ENCODE measurements around the gene ESRRA.
A peak's percentile ranks its signal among the peaks of the same experiment; 100 is the strongest.

ESRRA gene

DNA sequence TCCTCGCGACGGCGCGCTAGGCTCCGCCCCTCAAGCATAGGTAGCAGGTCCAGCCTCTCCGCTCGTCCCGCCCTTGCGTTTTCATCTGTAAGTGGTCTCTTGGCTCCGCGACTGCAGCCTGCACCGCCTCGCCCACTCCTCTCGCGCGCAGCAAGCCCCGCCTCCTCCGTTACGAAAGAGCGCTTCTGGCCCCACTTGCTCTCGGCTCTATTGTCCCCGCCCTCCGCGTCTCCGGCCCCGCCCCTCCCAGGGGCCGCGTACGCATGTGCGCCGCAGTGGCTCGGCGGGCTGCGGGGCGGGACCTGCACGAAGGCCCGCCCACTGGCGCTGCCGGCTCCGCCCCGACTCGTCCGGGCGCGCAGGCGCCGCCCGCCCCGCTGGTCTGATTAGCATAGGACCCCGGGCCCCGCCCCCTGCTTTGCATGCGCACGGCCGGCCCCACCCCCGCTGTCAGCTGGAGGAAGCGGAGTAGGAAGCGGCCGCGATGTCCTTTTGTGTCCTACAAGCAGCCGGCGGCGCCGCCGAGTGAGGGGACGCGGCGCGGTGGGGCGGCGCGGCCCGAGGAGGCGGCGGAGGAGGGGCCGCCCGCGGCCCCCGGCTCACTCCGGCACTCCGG lies at the start of gene ESRRA:
Gene ESRRA (plus strand): TSS at position 450 of the 616 bp plus-strand sequence. CDS start 1,656 bp downstream, outside the sequence.
- peak; percentile 99 to 100 for DNase-seq

DNA sequence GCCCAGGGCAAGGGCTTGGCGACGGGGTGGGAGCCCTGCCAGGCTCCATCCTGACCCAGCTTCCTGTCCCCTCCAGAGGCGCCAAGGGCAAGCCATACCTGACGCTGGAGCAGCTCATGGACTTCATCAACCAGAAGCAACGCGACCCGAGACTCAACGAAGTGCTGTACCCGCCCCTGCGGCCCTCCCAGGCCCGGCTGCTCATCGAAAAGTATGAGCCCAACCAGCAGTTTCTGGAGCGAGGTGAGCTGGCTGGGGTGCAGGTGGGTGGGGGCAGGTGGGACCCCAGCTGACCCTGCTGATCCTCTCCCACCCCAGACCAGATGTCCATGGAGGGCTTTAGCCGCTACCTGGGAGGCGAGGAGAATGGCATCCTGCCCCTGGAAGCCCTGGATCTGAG lies 49.0 kb upstream of the ESRRA start:
- no peak for DNase-seq

DNA sequence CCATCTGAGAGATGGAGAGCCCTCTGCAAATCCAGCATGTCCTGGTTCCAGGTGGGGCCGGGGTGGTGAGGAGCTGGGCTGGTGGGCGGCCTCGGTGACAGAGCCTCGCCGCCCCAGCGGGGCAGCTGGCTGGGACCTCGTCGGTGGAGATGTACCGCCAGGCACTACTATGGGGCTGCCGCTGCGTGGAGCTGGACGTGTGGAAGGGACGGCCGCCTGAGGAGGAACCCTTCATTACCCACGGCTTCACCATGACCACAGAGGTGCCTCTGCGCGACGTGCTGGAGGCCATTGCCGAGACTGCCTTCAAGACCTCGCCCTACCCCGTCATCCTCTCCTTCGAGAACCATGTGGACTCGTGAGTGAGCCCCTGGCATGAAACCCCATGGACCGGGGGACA lies 47.0 kb upstream of the ESRRA start:
- DNase-seq: no peak

DNA sequence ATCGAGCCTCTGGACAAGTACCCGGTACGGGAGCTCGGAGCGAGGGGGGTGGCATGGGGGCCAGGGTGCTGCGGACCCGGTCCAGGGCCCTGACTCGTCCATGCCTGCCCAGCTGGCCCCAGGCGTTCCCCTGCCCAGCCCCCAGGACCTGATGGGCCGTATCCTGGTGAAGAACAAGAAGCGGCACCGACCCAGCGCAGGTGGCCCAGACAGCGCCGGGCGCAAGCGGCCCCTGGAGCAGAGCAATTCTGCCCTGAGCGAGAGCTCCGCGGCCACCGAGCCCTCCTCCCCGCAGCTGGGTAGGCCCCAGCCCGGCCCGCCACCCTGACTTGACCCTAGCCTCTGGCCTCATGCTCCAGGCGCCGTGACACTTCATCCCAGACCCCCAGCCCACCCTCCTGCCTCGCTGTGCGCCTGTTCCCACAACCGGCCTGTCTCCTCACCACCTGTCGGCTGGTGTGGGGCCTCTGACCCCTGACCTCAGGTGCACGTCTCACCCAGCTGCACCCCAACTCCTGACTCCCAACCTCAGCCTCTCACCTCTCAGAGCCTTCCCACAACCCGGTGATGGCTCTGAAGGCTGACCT lies 46.3 kb upstream of the ESRRA start:
- DNase-seq: no peak

DNA sequence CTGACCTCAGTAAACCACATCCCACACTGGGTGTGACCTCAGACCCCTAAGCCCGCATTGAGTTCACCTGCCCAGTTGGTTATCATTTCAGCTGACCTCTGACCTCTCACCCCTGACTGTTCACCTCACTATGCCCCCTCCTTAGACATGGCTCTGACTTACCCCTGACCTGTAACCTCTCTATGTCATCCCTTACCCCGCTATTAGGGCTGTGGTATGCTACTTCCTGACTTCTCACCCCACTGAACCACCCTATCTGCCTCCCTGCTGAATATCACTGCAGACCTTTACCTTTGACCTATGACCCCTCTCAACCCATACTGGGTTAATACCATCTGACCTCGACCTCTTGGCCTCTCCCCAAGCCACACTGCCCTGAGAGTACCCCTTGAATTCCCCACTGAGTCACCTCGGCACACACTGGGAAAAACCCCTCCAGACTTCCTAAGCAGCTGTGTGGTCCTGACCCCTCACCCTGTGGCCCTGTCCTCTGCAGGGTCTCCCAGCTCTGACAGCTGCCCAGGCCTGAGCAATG lies 45.7 kb upstream of the ESRRA start:
- DNase-seq: no peak

DNA sequence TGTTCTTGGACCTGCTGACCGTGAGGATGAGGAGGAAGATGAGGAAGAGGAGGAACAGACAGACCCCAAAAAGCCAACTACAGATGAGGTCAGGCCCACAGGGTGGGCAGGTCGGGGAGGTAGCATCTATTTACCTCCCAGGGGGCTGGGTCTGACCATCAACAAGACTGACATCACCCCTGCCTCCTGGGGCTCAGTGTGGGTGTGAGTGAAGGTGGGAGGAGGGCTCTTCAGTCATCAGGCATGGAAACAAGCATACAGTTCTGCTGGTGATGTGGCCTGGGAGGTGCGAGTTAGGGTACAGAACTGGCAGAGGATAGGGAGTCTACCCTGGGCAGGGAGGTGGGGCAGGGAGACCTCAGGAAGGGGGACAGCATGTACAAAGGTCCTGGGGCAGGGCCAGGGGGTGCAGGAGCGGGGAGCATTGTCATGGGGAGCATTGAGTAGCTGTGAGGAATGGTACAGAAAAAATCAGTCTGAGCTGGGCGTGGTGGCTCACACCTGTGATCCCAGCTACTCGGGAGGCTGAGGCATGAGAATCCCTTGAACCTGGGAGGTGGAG lies 45.1 kb upstream of the ESRRA start:
- no peak for DNase-seq

DNA sequence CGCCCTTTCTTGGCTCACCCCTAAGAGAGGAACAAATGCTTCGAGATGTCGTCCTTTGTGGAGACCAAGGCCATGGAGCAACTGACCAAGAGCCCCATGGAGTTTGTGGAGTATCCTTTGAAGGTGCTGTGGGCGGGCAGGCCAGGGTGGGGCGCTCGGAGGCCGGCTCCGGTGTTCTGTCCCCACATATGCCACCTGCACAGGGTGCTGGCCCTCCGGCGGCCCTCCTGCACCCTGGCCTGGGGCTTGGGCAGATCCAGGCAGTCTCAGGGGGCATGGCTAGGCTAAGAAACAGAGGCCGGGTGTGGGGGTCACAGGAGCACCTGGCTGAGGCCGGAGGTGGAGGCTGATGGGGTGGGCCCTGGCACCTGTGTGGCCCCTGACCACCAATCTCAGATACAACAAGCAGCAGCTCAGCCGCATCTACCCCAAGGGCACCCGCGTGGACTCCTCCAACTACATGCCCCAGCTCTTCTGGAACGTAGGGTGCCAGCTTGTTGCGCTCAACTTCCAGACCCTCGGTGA lies 43.7 kb upstream of the ESRRA start:
- no peak for DNase-seq

DNA sequence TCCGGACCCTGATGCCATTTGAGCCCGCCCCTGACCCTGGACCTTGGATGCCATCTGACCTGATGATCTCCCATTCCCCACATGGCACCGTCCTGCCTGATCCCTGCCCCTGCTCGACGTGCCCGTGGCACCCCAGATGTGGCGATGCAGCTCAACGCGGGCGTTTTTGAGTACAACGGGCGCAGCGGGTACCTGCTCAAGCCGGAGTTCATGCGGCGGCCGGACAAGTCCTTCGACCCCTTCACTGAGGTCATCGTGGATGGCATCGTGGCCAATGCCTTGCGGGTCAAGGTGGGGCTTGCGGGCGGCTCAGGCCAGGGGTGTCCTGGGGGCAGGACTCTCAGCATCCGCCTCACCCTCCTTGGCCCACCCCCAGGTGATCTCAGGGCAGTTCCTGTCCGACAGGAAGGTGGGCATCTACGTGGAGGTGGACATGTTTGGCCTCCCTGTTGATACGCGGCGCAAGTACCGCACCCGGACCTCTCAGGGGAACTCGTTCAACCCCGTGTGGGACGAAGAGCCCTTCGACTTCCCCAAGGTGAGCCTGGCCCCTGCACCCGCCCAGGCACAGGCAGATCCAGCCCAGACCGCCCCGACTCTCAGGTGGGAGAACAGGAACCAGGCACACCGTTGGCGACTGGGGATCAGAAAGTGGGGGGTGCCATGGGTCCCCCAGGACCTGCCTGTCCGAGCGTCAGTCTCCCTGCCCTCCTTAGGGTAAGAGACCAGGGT lies 42.9 kb upstream of the ESRRA start:
- no peak for DNase-seq

DNA sequence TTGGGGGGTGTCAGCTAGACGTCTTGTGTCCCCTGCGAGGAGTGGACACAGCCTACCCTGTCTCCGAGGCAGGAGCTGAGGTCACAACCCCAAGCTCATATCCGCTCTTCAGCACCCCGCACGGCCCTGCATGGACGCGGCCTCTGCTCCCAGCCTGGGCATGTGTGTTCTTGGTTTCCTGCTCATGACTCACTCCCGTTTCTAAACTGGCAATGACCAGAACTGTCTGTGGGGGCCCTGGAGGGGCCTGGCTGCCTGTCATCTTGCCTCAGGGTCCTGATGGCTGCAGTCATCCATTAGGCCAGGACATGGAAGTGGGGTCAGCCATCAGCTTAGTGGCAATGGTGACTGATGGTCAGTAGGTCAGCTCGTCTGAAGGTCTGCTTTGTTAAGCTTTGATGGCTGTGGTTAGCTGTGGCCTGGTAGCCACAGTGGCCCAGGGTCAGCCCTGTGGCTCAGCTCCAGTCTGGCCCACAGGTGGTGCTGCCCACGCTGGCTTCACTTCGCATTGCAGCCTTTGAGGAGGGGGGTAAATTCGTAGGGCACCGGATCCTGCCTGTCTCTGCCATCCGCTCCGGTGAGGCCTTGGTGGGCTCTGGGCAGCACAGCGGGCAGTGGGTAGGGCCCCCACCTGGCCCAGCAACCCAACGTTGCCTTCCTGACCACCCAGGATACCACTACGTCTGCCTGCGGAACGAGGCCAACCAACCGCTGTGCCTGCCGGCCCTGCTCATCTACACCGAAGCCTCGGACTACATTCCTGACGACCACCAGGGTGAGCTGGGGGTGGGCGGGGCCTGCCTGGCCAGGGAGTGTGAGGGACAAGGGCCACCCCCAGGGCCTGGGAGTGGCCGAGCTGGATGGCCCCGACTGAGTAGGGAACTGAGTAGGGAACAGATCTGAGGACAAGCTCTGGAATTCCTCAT lies 42.0 kb upstream of the ESRRA start:
- DNase-seq: no peak

DNA sequence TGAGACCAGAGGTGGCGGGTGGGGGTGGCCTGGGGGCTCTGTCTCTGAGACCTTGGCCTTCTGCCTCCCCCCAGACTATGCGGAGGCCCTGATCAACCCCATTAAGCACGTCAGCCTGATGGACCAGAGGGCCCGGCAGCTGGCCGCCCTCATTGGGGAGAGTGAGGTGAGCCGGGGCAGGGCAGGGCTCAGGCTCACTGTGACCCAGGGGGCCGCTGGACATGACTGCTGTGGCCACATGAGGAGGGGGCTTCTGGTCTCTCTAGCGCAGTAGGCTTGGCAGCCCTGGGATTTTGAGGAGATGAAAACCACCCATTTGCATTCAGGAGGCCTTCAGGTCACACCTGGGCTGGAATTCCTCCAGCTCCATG lies 41.4 kb upstream of the ESRRA start:
- no peak for DNase-seq

DNA sequence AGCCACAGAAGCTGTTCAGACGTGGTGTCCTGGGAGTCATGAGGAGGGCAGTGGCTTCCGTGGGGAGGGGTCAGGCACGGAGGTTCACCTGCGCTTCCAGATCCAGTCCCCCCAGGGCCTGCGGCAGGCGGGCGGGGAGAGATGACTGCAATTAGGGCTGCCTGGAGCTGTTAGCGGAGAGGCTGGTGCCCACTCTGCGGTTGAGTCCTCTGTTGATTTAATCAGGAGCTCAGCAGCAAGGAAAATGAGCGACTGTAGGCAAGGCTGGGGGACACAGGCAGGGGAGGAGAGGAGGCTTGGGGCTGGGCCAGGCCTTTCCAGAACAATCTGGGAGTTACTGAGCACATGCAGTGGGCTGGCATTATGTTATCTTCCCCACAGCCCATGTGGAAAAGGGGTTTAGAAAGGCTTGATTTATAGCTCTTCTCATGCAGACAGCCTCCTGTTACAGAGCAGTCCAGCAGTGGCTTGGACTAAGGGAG lies 40.9 kb upstream of the ESRRA start:
- no peak for DNase-seq

DNA sequence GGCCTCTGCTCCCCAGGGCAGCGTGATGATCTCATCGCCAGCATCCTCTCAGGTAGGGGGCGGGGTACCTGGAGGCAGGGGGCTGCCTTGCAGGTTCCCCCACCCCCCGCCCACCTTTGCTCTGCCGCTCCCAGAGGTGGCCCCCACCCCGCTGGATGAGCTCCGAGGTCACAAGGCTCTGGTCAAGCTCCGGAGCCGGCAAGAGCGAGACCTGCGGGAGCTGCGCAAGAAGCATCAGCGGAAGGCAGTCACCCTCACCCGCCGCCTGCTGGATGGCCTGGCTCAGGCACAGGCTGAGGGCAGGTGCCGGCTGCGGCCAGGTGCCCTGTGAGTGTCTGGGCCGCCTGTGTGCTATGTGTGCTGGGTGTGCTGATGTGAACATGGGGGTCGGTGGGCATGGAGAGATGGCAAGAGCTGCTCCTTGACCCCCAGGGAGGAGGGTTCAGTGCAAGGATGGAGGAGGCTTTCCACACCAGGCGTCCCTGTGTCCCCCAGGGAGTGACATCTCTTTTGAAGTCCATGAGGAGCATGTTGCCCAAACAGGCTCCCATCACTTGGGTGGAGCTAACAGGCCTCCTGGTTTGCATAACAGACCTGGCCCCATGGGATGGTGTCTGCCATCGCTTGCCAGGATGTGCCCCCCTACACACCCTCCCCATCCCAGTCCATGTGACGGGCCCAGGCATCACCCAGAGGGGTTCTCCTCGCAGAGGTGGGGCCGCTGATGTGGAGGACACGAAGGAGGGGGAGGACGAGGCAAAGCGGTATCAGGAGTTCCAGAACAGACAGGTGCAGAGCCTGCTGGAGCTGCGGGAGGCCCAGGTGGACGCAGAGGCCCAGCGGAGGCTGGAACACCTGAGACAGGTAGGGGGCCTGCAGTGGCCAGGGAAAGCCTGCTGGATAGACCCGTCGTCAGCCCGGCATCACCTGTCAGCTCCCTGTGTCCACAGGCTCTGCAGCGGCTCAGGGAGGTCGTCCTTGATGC lies 39.9 kb upstream of the ESRRA start:
- DNase-seq: no peak

DNA sequence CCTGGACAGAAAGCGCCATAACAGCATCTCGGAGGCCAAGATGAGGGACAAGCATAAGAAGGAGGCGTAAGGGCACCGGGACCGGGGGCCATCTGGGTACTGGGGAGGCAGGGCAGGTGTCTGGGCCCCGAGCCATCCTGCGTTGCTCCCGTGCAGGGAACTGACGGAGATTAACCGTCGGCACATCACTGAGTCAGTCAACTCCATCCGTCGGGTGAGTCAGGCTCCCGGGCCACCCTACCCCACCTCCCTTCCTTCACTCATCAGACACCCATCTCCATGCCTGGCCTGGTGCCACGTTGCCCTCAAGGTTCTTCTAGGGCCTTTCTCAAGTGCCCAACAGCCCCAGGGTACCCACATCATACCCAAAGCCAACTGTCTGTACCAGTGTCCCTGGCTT lies 39.0 kb upstream of the ESRRA start:
- DNase-seq: no peak

DNA sequence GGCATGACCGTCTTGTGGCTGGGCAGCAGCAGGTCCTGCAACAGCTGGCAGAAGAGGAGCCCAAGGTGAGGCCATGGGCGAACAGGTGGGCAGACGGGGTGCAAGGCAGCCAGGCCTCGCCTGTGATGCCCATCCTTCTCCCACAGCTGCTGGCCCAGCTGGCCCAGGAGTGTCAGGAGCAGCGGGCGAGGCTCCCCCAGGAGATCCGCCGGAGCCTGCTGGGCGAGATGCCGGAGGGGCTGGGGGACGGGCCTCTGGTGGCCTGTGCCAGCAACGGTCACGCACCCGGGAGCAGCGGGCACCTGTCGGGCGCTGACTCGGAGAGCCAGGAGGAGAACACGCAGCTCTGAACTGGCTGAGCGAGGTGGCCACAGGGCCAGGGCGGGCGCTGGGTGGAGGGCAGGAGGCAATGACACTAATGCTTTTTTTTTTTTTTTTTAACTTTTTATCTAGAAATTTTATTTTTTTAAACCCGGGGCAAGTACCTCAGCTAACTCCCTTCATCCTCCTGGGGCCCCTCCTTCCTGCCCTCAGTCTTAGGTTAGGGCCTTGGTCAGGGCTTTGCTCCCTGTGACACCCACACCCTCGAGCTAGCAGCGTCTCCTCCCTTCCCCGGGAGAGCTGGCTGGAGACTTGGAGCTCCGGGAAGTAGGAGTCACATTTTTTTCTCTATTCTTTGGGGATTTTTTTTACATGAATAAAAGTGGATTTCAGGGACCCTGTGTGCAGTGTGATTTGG lies 37.9 kb upstream of the ESRRA start:
- no peak for DNase-seq

DNA sequence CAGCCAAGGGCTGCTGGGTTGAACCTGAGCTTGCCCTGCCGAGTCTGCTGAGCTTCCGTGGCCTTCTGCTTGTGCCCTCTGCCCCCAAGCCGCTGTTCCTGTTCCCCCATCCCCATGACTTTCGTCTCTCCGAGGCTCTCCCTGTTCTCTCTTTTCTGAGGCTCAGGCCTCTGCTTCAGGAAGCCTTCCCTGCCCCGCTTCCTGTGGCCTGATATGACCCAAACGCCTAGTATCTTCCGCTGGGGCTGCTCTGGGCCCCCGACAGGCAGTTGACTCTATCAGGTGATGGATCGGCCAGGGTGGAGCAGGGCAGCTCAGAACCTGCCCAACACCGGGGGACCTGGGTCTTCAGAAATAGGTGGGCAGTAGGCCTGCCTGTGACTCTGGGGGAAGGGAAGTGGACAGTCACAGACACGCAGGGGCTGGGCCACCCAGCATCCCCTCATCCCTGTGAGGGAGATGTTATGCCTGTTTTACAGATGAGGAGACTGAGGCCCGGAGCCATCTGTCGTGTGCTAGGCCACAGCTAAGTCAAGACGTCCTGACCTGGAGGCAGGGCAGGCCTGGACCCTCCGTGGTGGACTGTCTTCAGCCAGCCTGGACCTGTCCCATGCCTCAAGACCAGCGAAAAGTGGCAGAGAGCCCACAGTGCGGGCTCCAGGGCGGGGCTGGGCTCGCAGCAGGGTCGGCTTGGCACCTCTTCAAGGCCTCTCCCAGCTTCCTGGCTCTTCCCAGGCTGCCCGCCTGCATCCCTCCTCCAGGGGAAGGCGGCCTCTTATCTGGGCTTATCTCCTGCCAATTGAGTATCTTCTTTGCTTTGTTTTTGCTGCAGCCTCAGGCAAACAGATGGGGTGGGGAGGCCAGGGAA lies 37.1 kb upstream of the ESRRA start:
- no peak for DNase-seq

DNA sequence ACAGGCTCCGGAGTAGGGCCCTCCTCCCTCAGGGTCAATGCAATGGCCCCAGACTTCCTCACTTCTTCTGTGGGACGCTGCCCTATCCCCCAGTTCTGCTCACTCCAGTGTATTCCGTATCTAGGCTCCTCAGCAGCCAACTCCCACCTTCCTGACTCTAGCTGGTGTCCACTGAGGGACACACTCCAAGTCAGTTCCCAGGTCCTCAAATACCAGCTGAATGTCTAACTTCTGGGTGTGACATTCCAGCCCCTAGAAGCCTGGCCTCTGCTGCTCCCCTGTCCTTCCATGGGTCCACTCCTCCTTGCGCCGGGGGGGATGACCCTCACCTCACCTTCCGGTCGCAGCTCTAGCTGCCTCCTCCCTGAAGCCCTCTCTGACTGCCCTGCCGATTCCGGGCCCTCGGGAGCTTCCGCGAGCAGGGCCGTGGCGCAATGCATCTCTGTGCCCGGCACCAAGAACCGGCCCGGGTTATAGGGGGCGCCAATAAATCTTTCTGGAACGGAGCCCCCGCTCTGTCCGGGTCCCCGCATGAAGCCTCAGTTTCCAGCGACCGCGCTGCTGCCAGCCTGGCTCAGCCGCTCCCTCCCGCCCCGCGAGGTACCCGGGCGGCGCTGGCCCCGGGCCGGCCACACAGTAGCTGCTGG lies 36.3 kb upstream of the ESRRA start:
- DNase-seq: peak; percentile 28 to 57

DNA sequence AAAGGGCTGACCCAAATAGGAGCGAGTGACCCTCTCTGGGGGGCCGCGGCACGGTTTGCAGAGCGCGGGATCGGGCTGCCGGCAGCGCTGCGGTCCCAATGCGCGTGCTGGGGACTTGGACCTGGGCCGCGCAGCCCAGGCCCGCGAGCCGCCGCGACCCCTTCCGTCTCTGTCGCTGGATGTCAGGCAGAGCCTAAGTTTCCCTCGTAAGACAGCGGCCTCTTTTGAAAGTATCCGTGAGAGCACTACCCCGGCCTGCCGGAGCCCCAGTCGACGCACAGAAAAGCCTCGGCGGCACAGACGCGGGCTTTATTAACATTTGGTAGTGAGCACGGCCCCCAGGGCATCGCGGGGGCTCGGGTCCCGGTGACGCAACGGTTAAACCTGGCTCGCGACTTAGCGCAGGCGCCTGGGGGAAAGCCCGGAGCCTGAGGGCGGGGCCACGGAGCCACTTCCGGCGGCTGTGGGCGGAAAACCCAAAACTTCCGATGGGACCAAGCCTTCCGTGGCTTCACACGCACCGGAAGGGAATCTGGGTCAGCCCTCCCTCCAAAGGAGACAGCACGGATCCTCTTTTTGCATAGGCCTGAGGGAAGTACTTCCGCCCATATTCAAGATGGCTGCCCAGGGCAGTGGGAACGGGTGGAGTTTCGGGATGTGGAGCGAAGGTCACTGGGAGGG lies 35.6 kb upstream of the ESRRA start:
- DNase-seq: peak; percentile 97
